ENCODE measurements around the gene TRPM2. TPM values are rescaled to one million over a fixed set of nuclear protein-coding genes. Genes with fewer than 3 reads are reported as not detected.
A peak's percentile ranks its signal among the peaks of the same experiment; 100 is the strongest.

The TRPM2 gene
- total RNA-seq, 1 donor = not detected

GRCh38 chr21:44450402-44450801, 97.0 kb downstream of the TRPM2 start:
- TF ChIP-seq, protein P1, sequence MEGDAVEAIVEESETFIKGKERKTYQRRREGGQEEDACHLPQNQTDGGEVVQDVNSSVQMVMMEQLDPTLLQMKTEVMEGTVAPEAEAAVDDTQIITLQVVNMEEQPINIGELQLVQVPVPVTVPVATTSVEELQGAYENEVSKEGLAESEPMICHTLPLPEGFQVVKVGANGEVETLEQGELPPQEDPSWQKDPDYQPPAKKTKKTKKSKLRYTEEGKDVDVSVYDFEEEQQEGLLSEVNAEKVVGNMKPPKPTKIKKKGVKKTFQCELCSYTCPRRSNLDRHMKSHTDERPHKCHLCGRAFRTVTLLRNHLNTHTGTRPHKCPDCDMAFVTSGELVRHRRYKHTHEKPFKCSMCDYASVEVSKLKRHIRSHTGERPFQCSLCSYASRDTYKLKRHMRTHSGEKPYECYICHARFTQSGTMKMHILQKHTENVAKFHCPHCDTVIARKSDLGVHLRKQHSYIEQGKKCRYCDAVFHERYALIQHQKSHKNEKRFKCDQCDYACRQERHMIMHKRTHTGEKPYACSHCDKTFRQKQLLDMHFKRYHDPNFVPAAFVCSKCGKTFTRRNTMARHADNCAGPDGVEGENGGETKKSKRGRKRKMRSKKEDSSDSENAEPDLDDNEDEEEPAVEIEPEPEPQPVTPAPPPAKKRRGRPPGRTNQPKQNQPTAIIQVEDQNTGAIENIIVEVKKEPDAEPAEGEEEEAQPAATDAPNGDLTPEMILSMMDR (IDR thresholded peaks at IDR 0.05; ENCODE audit: insufficient read depth, low read length) = no peak
- DNase-seq (ENCODE audit: low read depth) = no peak
- no peak overlapping the region for H3K4me3 ChIP-seq (ENCODE audit: low read depth, low read length)

GRCh38 chr21:44450999-44451398, 97.6 kb downstream of the TRPM2 start:
- no peak overlapping the region for H3K4me3 ChIP-seq (ENCODE audit: low read depth, low read length)
- DNase-seq (ENCODE audit: low read depth) = no peak
- TF ChIP-seq, protein P1 (IDR thresholded peaks at IDR 0.05; ENCODE audit: insufficient read depth, low read length) = no peak

- no peak overlapping the region for H3K4me3 ChIP-seq (ENCODE audit: low read depth, low read length)
- DNase-seq (ENCODE audit: low read depth) = no peak
- TF ChIP-seq, protein P1 (IDR thresholded peaks at IDR 0.05; ENCODE audit: insufficient read depth, low read length) = no peak
Measured at GRCh38 chr21:44453120-44453519, 99.7 kb downstream of the TRPM2 start.

GRCh38 chr21:44454058-44454457, 100.6 kb downstream of the TRPM2 start:
- no peak for DNase-seq (ENCODE audit: low read depth)
- no peak overlapping the region for H3K4me3 ChIP-seq (ENCODE audit: low read depth, low read length)
- TF ChIP-seq, protein P1 (IDR thresholded peaks at IDR 0.05; ENCODE audit: insufficient read depth, low read length) = no peak

DNA sequence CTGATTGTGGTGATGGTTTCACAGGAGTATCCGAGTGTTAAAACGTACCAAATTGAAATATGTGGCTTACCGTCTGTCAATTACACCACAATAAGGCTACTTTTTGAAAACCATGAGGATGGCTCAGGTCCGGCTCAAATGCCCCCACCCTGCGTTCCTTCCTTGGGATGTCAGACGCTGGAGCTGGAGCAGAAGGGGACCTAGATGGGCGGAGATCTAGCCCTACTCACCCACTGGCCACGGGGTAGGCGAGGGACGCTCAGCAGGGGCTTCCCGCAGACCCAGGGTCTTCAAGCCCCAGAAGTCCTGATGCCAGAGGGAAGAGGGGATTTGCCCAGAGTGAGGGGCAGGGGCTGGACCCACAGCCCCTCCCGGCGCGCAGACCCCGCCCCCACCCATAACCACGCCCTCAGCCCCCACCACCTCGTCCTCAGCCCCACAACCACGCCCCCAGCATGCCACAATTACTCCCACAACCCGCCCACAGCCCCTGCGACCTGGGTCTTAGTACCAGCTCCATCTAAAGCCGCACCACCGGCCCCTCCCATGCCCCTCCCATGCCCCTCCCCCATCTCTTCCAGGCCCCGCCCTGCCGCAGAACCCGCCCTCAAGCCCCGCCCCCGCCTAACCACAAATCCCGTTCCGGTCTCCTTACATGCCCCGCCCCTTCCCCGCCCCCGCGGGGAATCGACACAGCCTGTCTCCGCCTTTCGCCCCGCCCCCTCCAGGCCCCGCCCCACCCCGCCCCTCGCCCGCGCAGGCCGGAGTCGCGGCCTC, 101.5 kb downstream of the TRPM2 start, which contains the start of gene LRRC3:
TSS of gene LRRC3 (plus strand) at position 764 of the 777 bp plus-strand sequence. CDS start 1,135 bp downstream, outside the sequence.
- TF ChIP-seq, protein P1 (IDR thresholded peaks at IDR 0.05; ENCODE audit: insufficient read depth, low read length) = no peak
- DNase-seq (ENCODE audit: low read depth) = peak; percentile 56

DNA sequence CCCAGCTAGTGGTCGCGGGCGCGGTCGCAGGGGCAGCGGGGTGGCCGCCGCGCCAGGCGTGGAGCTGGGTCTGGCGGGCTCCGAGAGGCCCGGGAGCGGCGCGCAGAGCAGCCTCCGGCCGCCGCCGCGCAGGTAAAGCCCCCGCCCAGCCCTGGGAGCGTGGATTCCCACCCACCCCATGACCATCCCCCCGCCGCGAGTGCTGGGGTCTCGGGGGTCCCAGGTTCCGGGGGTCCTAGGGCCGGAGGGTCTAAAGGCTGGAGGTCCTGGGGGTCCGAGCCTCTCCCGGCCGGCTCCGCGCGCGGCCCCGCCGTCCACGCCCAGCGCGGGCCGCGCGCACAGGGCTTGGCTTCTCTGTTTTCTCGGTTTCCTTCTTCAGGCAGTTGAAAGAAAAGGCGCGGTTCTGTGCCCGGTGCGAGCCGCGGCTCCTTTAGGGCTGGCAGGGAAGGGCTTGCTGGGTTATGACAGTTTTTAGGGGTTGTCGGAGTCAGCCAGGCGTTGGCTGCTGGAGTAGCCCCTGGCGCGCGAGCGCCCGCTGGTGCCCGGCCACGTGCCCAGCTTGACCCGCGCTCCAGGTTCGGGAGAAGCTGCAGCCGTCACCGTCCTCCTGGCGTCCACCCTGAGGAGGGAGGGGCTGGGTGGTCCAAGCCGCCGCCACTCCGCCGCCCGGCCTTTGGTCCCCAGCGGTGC, 102.2 kb downstream of the TRPM2 start:
- TF ChIP-seq, protein P1 (IDR thresholded peaks at IDR 0.05; ENCODE audit: insufficient read depth, low read length) = no peak
- H3K4me3 ChIP-seq (ENCODE audit: low read depth, low read length) = peak overlapping the region; percentile 61
- DNase-seq (ENCODE audit: low read depth) = peak; percentile 17

More for the DNA sequence above, 101.5 kb downstream of the TRPM2 start, which contains the start of gene LRRC3:
- H3K4me3 ChIP-seq (ENCODE audit: low read depth, low read length) = peak within 1 kb of the TSS; percentile 61
